GM13977 (cell line): ENCODE measurements around the gene GARIN5B.
A peak's percentile ranks its signal among the peaks of the same experiment; 100 is the strongest.

Source experiments
- DNase-seq: peaks from one replicate; pipeline ENCODE4 v3.0.0; 2012; ENCODE audit warnings: low spot score
- CTCF ChIP-seq: IDR thresholded peaks from 2 replicates; pipeline ENCODE4 v1.5.1; 2012; ENCODE audit warnings: mild to moderate bottlenecking, control low read depth; ENCODE audit not compliant: insufficient read depth; ENCODE audit errors: extremely low read depth, missing control alignments
- in situ Hi-C: fragments of 300-500 bp; cut with MboI; formaldehyde crosslinking; loops from one replicate; pipeline ENCODE4 v1.12.0; 2022; ENCODE audit warnings: low sequenced_read_pairs, low pct_unique_long_range_greater_than_20kb, mixed read lengths, inconsistent platforms; ENCODE audit not compliant: unreplicated experiment

Gene GARIN5B

GRCh38 chr19:55316646-55317045, 46.4 kb downstream of the GARIN5B start:
- no peak for DNase-seq
- in situ Hi-C loops, result no loop called here
- no peak for TF ChIP-seq CTCF

GRCh38 chr19:55315956-55316525, 47.0 kb downstream of the GARIN5B start:
- in situ Hi-C loops, result no loop called here
- no peak for TF ChIP-seq CTCF

GRCh38 chr19:55314396-55314795, 48.7 kb downstream of the GARIN5B start:
- DNase-seq, result no peak
- in situ Hi-C loops, result no loop called here
- no peak for TF ChIP-seq CTCF

More at GRCh38 chr19:55315956-55316525, 47.0 kb downstream of the GARIN5B start:
- DNase-seq, result no peak

- DNase-seq, result no peak
- in situ Hi-C loops, result no loop called here
- TF ChIP-seq CTCF, result no peak
Observed at GRCh38 chr19:55312621-55313512, 50.2 kb downstream of the GARIN5B start.

GRCh38 chr19:55311797-55312196, 51.3 kb downstream of the GARIN5B start:
- in situ Hi-C loops, result no loop called here
- DNase-seq, result no peak
- TF ChIP-seq CTCF, result no peak

GRCh38 chr19:55311397-55311796, 51.7 kb downstream of the GARIN5B start:
- TF ChIP-seq CTCF, result no peak
- peak; percentile 11 for DNase-seq
- in situ Hi-C loops, result no loop called here
